Stimulated activated CD8-positive, alpha-beta memory T cell treated with anti-CD3 and anti-CD28 coated beads, Interleukin-12 subunit alpha, Interleukin-12 subunit beta, amount 100 ng/mL, for 1 hour (primary cell): ENCODE results near the gene MCM10.
"Not testable (repeated sequence)": the region's sequence is repeated elsewhere in the genome, so short reads cannot be mapped to it uniquely, and the experiment has no call there.

Experiments used
- DNase-seq: peaks from one replicate; pipeline ENCODE4 v3.0.0-alpha.2; 2020; ENCODE audit warnings: low read depth

The MCM10 gene

GRCh38 chr10:13221572-13221971 is 60.2 kb downstream of the MCM10 start:
- DNase-seq, result no peak

GRCh38 chr10:13222151-13222550 is 60.8 kb downstream of the MCM10 start:
- DNase-seq, result no peak

GRCh38 chr10:13222566-13222965 is 61.2 kb downstream of the MCM10 start:
- no peak for DNase-seq

- no peak for DNase-seq
Measured at GRCh38 chr10:13223241-13223640, 61.9 kb downstream of the MCM10 start.

GRCh38 chr10:13224210-13224995 is 63.0 kb downstream of the MCM10 start:
- no peak for DNase-seq

DNA sequence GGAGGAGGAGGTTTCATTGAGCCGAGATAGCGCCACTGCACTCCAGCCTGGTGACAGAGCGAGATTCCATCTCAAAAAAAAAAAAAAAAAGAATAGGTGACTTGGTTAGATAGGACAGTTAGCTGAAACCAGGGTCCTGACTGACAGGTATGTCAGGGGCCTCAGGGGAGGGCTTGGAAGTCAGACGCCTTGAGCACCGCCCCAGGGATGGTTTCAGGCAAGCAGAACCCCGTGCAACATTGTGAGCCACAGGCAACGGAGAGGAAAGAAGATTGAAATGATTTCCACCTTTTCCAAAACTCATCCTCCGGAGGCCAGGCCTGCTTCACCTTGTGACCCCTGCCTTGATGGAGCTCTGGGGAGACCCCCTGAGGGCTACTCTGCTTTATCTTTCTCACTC is 64.2 kb downstream of the MCM10 start:
- DNase-seq, result no peak

GRCh38 chr10:13227031-13227430 is 65.7 kb downstream of the MCM10 start:
- DNase-seq, result no peak

- no peak for DNase-seq
Measured at GRCh38 chr10:13231190-13231589, 69.8 kb downstream of the MCM10 start.

DNA sequence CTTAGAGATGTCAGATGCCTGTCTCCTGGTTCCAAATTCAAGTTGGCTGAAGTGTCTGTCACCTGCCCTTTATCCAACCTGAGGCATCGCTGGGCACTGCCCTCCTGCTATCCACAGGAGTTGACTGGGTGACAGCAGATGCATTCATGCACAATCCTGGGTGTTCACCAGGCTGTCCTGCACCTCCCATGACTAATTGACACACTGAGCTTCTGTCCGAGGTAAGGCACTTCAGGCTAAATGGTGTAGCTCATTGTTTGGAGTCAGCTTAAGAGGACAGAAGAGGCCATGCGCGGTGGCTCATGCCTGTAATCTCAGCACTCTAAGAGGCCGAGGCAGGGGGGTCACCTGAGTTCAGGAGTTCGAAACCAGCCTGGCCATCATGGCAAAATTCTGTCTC is 70.5 kb downstream of the MCM10 start:
- no peak for DNase-seq

DNA sequence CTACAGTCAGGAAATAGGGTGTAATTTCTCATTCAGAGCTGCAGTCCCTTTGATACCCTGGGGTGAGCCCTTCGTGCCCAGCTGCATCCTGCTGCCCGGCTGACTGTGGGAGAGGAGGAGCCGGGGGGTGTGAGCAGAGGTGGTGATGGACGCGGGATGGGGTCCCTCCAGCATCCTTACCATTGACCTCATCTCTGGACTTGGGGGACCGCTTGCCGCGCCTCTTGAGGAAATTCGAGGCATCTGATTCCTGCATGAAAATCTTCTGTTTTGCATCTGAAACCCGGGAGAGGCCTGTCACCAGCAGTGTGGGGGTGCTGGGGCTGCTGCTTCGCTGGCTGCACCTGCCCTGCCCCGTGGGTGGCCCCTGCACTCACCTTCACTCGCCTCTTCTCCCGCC is 72.0 kb downstream of the MCM10 start:
- no peak for DNase-seq

- no peak for DNase-seq
Measured at GRCh38 chr10:13234172-13234571, 72.8 kb downstream of the MCM10 start, which contains the start of gene UCMA. Gene UCMA (minus strand): TSS chr10:13234374. CDS start chr10:13234258, 116 bp downstream.

DNA sequence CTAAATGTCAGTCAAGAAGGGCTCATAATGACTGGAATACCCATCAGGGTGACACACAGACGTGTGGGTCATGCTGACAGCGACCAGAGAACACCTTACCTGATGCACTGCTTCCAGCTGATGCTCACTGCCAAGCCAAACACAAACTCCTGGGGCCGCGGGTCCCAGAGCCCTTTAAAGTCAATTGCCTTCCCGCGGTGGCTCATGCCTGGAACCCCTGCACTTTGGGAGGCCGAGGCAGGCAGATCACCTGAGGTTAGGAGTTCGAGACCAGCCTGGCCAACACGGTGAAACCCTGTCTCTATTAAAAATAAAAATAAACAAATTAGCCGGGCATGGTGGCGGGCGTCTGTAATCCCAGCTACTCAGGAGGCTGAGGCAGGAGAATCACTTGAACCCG is 73.4 kb downstream of the MCM10 start:
- DNase-seq, result not testable (repeated sequence)

- no peak for DNase-seq
Measured at GRCh38 chr10:13236638-13237037, 75.3 kb downstream of the MCM10 start.

DNA sequence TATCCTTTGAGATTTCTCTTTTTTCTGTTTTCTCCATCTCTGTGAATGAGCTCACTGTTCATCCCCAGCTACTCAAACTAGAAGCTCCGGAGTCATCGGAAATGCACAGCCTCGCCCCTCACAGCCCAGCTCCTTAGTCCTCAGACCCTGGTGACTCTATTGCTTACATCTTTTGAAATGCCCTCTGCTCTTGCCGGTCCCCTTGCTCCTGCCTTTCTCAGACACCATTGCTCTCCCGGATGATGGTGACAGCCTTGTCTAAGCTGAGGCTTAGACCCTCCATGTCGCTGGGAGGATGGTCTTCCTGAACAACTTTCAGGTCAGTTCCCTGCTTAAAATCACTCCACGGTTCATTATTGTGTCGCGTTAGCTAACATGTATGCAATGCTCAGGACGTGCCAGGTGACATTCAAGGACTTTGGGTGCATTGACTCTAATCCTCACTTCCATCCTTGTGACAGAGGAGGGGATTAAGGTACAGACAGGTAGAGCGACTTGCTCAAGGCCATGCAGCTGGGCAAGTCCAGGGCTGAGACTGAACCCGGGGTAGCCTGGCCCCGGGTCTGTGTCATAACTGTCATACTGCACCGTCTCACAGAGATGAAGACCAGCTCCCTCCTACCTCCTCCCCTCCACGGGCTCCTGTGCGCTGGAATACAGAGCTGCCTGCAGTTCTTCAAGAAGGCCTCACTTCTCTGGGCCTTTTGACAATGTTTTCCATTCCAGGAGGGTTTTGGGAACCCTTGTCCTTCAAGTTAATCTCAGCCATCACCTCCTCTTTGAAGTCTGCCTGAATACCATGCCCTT is 77.1 kb downstream of the MCM10 start:
- DNase-seq, result no peak

- no peak for DNase-seq
Measured at GRCh38 chr10:13239923-13240322, 78.6 kb downstream of the MCM10 start.

DNA sequence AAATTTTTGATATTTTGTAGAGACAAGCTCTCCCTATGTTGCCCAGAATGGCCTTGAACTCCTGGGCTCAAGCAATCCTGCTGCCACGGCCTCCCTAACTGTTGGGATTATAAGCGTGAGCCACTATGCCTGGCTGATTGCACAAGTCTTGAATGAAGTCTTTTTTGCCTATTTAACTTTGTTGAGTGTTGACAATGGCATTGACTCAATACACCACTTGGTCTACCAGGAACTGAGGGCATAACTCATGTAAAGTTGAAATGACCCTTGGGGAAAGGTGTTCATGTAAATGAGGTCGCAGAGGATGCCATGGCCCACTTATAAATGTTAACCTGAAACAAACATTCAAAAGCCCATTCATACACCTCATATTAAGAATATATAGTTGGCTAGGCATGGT is 80.3 kb downstream of the MCM10 start:
- DNase-seq, result no peak

- DNase-seq, result not testable (repeated sequence)
Measured at GRCh38 chr10:13242260-13242659, 80.9 kb downstream of the MCM10 start.

DNA sequence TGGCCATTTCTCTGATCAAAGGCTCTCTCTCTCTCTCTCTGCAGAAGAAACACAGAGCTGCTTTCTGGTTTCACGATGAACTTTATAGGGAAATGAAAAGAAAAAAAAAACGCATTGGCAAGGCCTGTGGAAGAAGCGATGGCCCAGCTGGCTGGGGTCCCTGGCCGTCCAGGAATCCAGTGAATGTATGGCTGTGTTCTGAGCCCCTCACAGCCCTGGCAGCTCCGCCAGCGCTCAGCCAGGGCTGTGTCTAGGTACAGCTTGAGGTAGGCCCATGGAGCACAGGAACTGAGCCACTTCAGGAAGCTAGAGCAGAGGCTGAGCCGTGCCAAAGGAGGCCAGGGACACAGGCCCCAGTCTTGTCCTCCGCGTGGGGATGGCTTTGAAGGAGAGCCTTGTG is 85.9 kb downstream of the MCM10 start:
- no peak for DNase-seq

DNA sequence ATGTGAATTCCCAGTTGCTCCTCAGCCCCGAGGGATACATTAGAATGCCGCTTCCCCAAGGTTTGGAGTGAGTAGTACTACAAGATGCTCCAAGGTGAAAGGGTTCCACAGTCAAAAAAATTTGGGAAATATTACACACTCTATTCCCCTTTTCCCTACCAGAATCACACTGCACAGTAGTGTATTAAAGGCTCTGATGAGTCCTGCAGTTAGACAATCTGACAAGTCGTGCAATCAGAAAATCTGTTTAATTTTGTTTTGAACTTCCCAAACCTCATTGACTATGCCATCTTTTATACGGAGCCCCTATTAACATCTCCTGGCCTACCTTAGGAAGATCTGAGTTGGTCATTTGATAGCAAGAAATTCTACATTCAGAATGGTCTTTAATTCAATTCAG is 86.4 kb downstream of the MCM10 start:
- DNase-seq, result no peak

- no peak for DNase-seq
Measured at GRCh38 chr10:13253726-13254125, 92.4 kb downstream of the MCM10 start.

GRCh38 chr10:13256627-13257026 is 95.3 kb downstream of the MCM10 start:
- no peak for DNase-seq

DNA sequence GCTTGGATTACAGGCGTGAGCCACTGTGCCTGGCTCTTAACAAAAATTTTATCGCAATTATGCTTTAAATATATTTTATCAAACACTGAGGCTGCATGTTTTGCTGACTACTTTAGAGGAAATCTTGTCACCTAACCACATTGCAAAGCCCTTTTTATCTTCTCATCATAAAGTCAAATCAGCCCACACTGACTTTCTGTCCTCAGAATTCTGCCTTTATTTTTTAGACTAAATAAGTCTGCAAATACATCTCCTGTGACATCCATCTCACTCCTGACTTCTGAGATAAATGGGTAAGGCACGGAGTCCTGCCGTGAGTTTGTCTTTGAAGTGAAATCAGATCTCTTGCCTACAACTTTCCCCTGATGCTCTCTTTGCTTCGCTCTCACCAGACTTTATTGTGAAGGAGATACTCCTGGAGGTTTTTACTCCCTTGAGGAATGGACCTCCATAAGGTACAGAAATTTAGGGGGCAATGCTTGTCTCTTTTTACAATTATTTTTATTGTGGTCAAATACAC is 96.3 kb downstream of the MCM10 start:
- no peak for DNase-seq
